GM12892 (cell line): ENCODE measurements around the gene FLT1.

ENCODE experiments used
- DNase-seq: peaks from one replicate; pipeline ENCODE4 v3.0.0; 2011; ENCODE audit not compliant: insufficient read length
- FAIRE-seq: peaks from 2 replicates; lab custom pipeline; 2011; peaks lifted over from hg19 to GRCh38; lab: Jason Lieb, UNC
- POLR2A ChIP-seq: IDR thresholded peaks from 2 replicates; pipeline ENCODE4 v1.6.1; 2011; ENCODE audit warnings: low read depth, low read length, control low read depth
- POLR2AphosphoS5 ChIP-seq: IDR thresholded peaks from 2 replicates; pipeline ENCODE4 v1.6.1; 2011; ENCODE audit warnings: low read depth, low read length, control low read depth
- TAF1 ChIP-seq: IDR thresholded peaks from 2 replicates; pipeline ENCODE4 v1.6.1; 2011; ENCODE audit warnings: low read depth, mild to moderate bottlenecking, control low read depth, low read length, borderline replicate concordance

FLT1 gene

GRCh38 chr13:28451482-28452217, 43.3 kb downstream of the FLT1 start:
- TF ChIP-seq POLR2A, result no peak
- TF ChIP-seq POLR2AphosphoS5, result no peak
- no peak for TF ChIP-seq TAF1
- no peak for DNase-seq
- no peak for FAIRE-seq

- DNase-seq, result no peak
- TF ChIP-seq POLR2AphosphoS5 (no peak), POLR2A (no peak)
- FAIRE-seq, result peak; percentile 63
Measured at GRCh38 chr13:28449826-28450773, 44.8 kb downstream of the FLT1 start.

- TF ChIP-seq POLR2A (no peak), TAF1 (no peak), POLR2AphosphoS5 (no peak)
- no peak for FAIRE-seq
- DNase-seq, result no peak
Measured at GRCh38 chr13:28448651-28449358, 46.1 kb downstream of the FLT1 start.

- TF ChIP-seq POLR2AphosphoS5 (no peak), POLR2A (no peak), TAF1 (no peak)
- FAIRE-seq (no peak), DNase-seq (no peak)
Measured at GRCh38 chr13:28447989-28448388, 46.9 kb downstream of the FLT1 start.

- DNase-seq, result no peak
- no peak for TF ChIP-seq POLR2AphosphoS5
- no peak for TF ChIP-seq TAF1
- TF ChIP-seq POLR2A, result no peak
- FAIRE-seq, result no peak
Measured at GRCh38 chr13:28447206-28447605, 47.7 kb downstream of the FLT1 start.

- no peak for DNase-seq
- no peak for FAIRE-seq
- TF ChIP-seq TAF1 (no peak), POLR2A (no peak), POLR2AphosphoS5 (no peak)
Measured at GRCh38 chr13:28442839-28443238, 52.1 kb downstream of the FLT1 start.

GRCh38 chr13:28441529-28441928, 53.4 kb downstream of the FLT1 start:
- TF ChIP-seq POLR2AphosphoS5 (no peak), TAF1 (no peak), POLR2A (no peak)
- no peak for DNase-seq
- no peak for FAIRE-seq

- DNase-seq, result no peak
- FAIRE-seq, result no peak
- TF ChIP-seq TAF1 (no peak), POLR2A (no peak), POLR2AphosphoS5 (no peak)
Measured at GRCh38 chr13:28440774-28441504, 54.0 kb downstream of the FLT1 start.

- DNase-seq (no peak), FAIRE-seq (no peak)
- TF ChIP-seq TAF1, result no peak
- no peak for TF ChIP-seq POLR2AphosphoS5
- no peak for TF ChIP-seq POLR2A
Measured at GRCh38 chr13:28438598-28439334, 56.2 kb downstream of the FLT1 start.

GRCh38 chr13:28438067-28438466, 56.9 kb downstream of the FLT1 start:
- DNase-seq (no peak), FAIRE-seq (no peak)
- TF ChIP-seq POLR2A (no peak), TAF1 (no peak), POLR2AphosphoS5 (no peak)

- DNase-seq (no peak), FAIRE-seq (no peak)
- TF ChIP-seq POLR2A, result no peak
- TF ChIP-seq TAF1, result no peak
- no peak for TF ChIP-seq POLR2AphosphoS5
Measured at GRCh38 chr13:28435917-28436316, 59.0 kb downstream of the FLT1 start.

GRCh38 chr13:28434926-28435325, 60.0 kb downstream of the FLT1 start:
- TF ChIP-seq TAF1 (no peak), POLR2AphosphoS5 (no peak), POLR2A (no peak)
- DNase-seq (no peak), FAIRE-seq (no peak)
